HEK293T (cell line): ENCODE measurements around the gene PEMT.

Source experiments
- CTCF ChIA-PET: fragments of 350-600 bp; formaldehyde crosslinking; extraction: SDS; loops from one replicate; lab custom pipeline; 2021; ENCODE audit warnings: antibody characterized with exemption, inconsistent platforms; lab: Yijun Ruan, JAX
- POLR2A ChIA-PET: fragments of 350-600 bp; formaldehyde crosslinking; extraction: SDS; loops from one replicate; lab custom pipeline; 2020; ENCODE audit warnings: antibody characterized with exemption, inconsistent platforms; lab: Yijun Ruan, JAX
- DNase-seq: peaks from one replicate; pipeline ENCODE4 v3.0.0; 2012; ENCODE audit warnings: mixed read lengths; ENCODE audit errors: extremely low spot score
- ARNT ChIP-seq: fragments of 450-650 bp; IDR thresholded peaks from 2 replicates; pipeline ENCODE4 v1.6.1; 2017; ENCODE audit warnings: mild to moderate bottlenecking
- BHLHE40 ChIP-seq: fragments of 450-650 bp; IDR thresholded peaks from 2 replicates; pipeline ENCODE4 v1.6.1; 2016; ENCODE audit warnings: mild to moderate bottlenecking, moderate library complexity, borderline replicate concordance
- CTBP1 ChIP-seq: fragments of 450-650 bp; IDR thresholded peaks from 2 replicates; pipeline ENCODE4 v1.6.1; 2016; ENCODE audit warnings: borderline replicate concordance
- ELF4 ChIP-seq: fragments of 450-650 bp; IDR thresholded peaks from 2 replicates; pipeline ENCODE4 v1.6.1; 2017; ENCODE audit warnings: antibody characterized with exemption
- FOXA1 ChIP-seq: fragments of 450-650 bp; IDR thresholded peaks from 2 replicates; pipeline ENCODE4 v1.6.1; 2016; ENCODE audit warnings: mild to moderate bottlenecking
- FOXK2 ChIP-seq: fragments of 450-650 bp; IDR thresholded peaks from 2 replicates; pipeline ENCODE4 v1.6.1; 2016; ENCODE audit warnings: mild to moderate bottlenecking
- FOXM1 ChIP-seq: fragments of 450-650 bp; IDR thresholded peaks from 2 replicates; pipeline ENCODE4 v1.6.1; 2017; ENCODE audit warnings: mild to moderate bottlenecking, borderline replicate concordance
- HDGF ChIP-seq: fragments of 450-650 bp; IDR thresholded peaks from 2 replicates; pipeline ENCODE4 v1.6.1; 2017; ENCODE audit warnings: antibody characterized with exemption, borderline replicate concordance
- L3MBTL2 ChIP-seq: fragments of 450-650 bp; conservative IDR thresholded peaks from 2 replicates; pipeline ENCODE4 v1.6.1; 2016; ENCODE audit warnings: mild to moderate bottlenecking
- LEF1 ChIP-seq: fragments of 450-650 bp; IDR thresholded peaks from 2 replicates; pipeline ENCODE4 v1.6.1; 2017; ENCODE audit warnings: mild to moderate bottlenecking, borderline replicate concordance
- NFRKB ChIP-seq: fragments of 450-650 bp; IDR thresholded peaks from 2 replicates; pipeline ENCODE4 v1.6.1; 2016; ENCODE audit warnings: mild to moderate bottlenecking, moderate library complexity
- PKNOX1 ChIP-seq: fragments of 450-650 bp; IDR thresholded peaks from 2 replicates; pipeline ENCODE4 v1.6.1; 2016
- SP1 ChIP-seq: fragments of 450-650 bp; IDR thresholded peaks from 2 replicates; pipeline ENCODE4 v1.6.1; 2017
- SUZ12 ChIP-seq: fragments of 450-650 bp; IDR thresholded peaks from 2 replicates; pipeline ENCODE4 v1.6.1; 2016; ENCODE audit warnings: mild to moderate bottlenecking
- TARDBP ChIP-seq: fragments of 450-650 bp; IDR thresholded peaks from 2 replicates; pipeline ENCODE4 v1.6.1; 2016
- ZNF384 ChIP-seq: fragments of 450-650 bp; IDR thresholded peaks from 2 replicates; pipeline ENCODE4 v1.6.1; 2016

The PEMT gene

GRCh38 chr17:17565471-17566339 is 25.8 kb downstream of the PEMT start:
- TF ChIP-seq ARNT (no peak), BHLHE40 (no peak), LEF1 (no peak), CTBP1 (no peak), L3MBTL2 (no peak), ELF4 (no peak), FOXA1 (no peak), HDGF (no peak), SUZ12 (no peak), NFRKB (no peak), ZNF384 (no peak), TARDBP (no peak), PKNOX1 (no peak), SP1 (no peak)
- DNase-seq: no peak
- ChIA-PET POLR2A (no interaction called here), CTCF (interaction anchor here (0.6 kb wide), 1 partner anchor 210 kb away, joined by 3 read pairs; no protein-coding TSS in a partner anchor)

- POLR2A ChIA-PET: no interaction called here
- CTCF ChIA-PET: no interaction called here
- no peak for DNase-seq
- no peak for TF ChIP-seq BHLHE40
- no peak for TF ChIP-seq SUZ12
Measured at GRCh38 chr17:17564896-17565295, 26.6 kb downstream of the PEMT start.

GRCh38 chr17:17564323-17564722 is 27.2 kb downstream of the PEMT start:
- CTCF ChIA-PET: no interaction called here
- POLR2A ChIA-PET: interaction anchor here (1.0 kb wide), 1 partner anchor 26 kb away, joined by 3 read pairs; no protein-coding TSS in a partner anchor
- DNase-seq: no peak
- no peak for TF ChIP-seq PKNOX1
- no peak for TF ChIP-seq ELF4
- TF ChIP-seq SUZ12: no peak
- no peak for TF ChIP-seq FOXM1
- TF ChIP-seq LEF1: no peak
- no peak for TF ChIP-seq FOXA1
- TF ChIP-seq L3MBTL2: no peak
- TF ChIP-seq NFRKB: no peak
- TF ChIP-seq CTBP1: no peak
- no peak for TF ChIP-seq SP1
- TF ChIP-seq ARNT: no peak

- TF ChIP-seq FOXK2 (no peak), SP1 (no peak)
- no peak for DNase-seq
- CTCF ChIA-PET: no interaction called here
- POLR2A ChIA-PET: interaction anchor here (1.0 kb wide), 1 partner anchor 27 kb away, joined by 3 read pairs; no protein-coding TSS in a partner anchor
Measured at GRCh38 chr17:17563530-17563929, 28.0 kb downstream of the PEMT start.

- no peak for DNase-seq
- TF ChIP-seq FOXA1: no peak
- POLR2A ChIA-PET: interaction anchor here (1.1 kb wide), 1 partner anchor 198 kb away, joined by 3 read pairs; no protein-coding TSS in a partner anchor
- CTCF ChIA-PET: interaction anchor here (0.6 kb wide), 1 partner anchor 36 kb away, joined by 4 read pairs; no protein-coding TSS in a partner anchor
Measured at GRCh38 chr17:17562146-17562511, 29.4 kb downstream of the PEMT start.

- no peak for DNase-seq
- ChIA-PET CTCF (no interaction called here), POLR2A (interaction anchor here (1.1 kb wide), 1 partner anchor 197 kb away, joined by 3 read pairs; no protein-coding TSS in a partner anchor)
- TF ChIP-seq ELF4 (no peak), TARDBP (no peak), PKNOX1 (no peak), FOXA1 (no peak), NFRKB (no peak), ZNF384 (no peak), LEF1 (no peak), SP1 (no peak), BHLHE40 (no peak)
Measured at GRCh38 chr17:17561408-17562145, 29.9 kb downstream of the PEMT start.
